IPS-18a (cell line): ENCODE results near the gene MIGA2.
"Not testable (repeated sequence)": the region's sequence is repeated elsewhere in the genome, so short reads cannot be mapped to it uniquely, and the experiment has no call there.

ENCODE experiments used
- H3K27ac ChIP-seq: one replicate; pipeline ENCODE4 v1.5.1; 2013; ENCODE audit warnings: low read length
- H3K27me3 ChIP-seq: one replicate; pipeline ENCODE4 v1.6.1; 2013; ENCODE audit warnings: mild to moderate bottlenecking, low read length; ENCODE audit not compliant: control insufficient read depth, insufficient read depth
- H3K36me3 ChIP-seq: one replicate; pipeline ENCODE4 v1.6.1; 2013; ENCODE audit warnings: low read depth, low read length; ENCODE audit not compliant: control insufficient read depth
- H3K4me1 ChIP-seq: one replicate; pipeline ENCODE4 v1.6.1; 2013; ENCODE audit warnings: low read depth, low read length; ENCODE audit not compliant: control insufficient read depth
- H3K4me3 ChIP-seq: one replicate; pipeline ENCODE4 v1.5.1; 2013; ENCODE audit warnings: low read length
- H3K9ac ChIP-seq: one replicate; pipeline ENCODE4 v1.6.1; 2013; ENCODE audit warnings: mild to moderate bottlenecking, low read length, moderate library complexity
- H3K9me3 ChIP-seq: one replicate; pipeline ENCODE4 v1.6.1; 2013; ENCODE audit warnings: low read depth, low read length; ENCODE audit not compliant: control insufficient read depth

The MIGA2 gene

DNA sequence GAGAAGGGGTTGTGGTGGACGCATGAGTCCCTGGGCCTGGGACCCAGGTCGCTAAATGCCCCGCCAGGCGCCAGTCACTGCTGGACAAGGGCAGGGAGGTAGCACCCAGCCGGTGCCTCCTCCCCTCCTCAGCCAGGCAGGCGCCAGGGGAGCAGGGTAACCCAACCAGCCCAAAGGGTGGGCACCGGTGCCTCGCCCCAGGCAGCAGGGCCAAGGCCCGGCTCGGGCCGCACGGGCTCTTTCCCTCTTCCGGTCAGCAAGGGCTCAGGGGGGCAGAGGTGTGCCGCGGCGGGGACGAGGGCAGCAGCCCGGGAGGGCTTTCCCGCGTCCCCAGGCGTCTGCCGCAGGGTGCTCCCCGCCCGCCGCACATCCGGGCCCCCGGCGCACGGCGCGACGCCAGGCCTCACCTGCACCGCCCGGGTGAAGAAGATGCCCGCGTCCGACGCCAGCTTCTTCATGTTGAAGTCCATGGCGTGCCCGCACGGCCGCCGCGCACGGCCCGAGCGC lies 8.7 kb upstream of the MIGA2 start:
- Histone ChIP-seq H3K27ac (no peak overlapping the region), H3K36me3 (no peaks in the 10 kb centered on the region), H3K27me3 (no peaks in the 10 kb centered on the region), H3K9ac (peak overlapping the region; percentile 42), H3K9me3 (no peaks in the 10 kb centered on the region), H3K4me1 (peaks cover 10% of the 10 kb centered on the region), H3K4me3 (peak overlapping the region; percentile 70)

- Histone ChIP-seq H3K27ac (no peak within 1 kb of the TSS), H3K36me3 (no peaks in the 10 kb centered on the region), H3K9ac (peak within 1 kb of the TSS; percentile 42)
These were observed 8.0 kb upstream of the MIGA2 start, which contains the start of gene SH3GLB2 for GRCh38 chr9:129028192-129028966. Gene SH3GLB2 (minus strand): TSS chr9:129028331. CDS start chr9:129028154, 177 bp downstream.

GRCh38 chr9:129030191-129030590 lies 6.2 kb upstream of the MIGA2 start:
- H3K36me3 ChIP-seq = no peaks in the 10 kb centered on the region
- H3K4me3 ChIP-seq = no peak overlapping the region
- no peak overlapping the region for H3K9ac ChIP-seq
- peaks cover 10% of the 10 kb centered on the region for H3K4me1 ChIP-seq
- H3K27ac ChIP-seq = no peak overlapping the region
- no peaks in the 10 kb centered on the region for H3K9me3 ChIP-seq
- no peaks in the 10 kb centered on the region for H3K27me3 ChIP-seq

More at GRCh38 chr9:129028192-129028966, 8.0 kb upstream of the MIGA2 start, which contains the start of gene SH3GLB2:
- Histone ChIP-seq H3K9me3 (no peaks in the 10 kb centered on the region), H3K27me3 (no peaks in the 10 kb centered on the region), H3K4me3 (peak within 1 kb of the TSS; percentile 70), H3K4me1 (peaks cover 10% of the 10 kb centered on the region)

GRCh38 chr9:129031514-129031913 lies 4.9 kb upstream of the MIGA2 start:
- Histone ChIP-seq H3K27me3 (no peaks in the 10 kb centered on the region), H3K27ac (no peak overlapping the region), H3K9ac (no peak overlapping the region), H3K4me3 (no peak overlapping the region), H3K9me3 (no peaks in the 10 kb centered on the region), H3K4me1 (peaks cover 10% of the 10 kb centered on the region), H3K36me3 (no peaks in the 10 kb centered on the region)

DNA sequence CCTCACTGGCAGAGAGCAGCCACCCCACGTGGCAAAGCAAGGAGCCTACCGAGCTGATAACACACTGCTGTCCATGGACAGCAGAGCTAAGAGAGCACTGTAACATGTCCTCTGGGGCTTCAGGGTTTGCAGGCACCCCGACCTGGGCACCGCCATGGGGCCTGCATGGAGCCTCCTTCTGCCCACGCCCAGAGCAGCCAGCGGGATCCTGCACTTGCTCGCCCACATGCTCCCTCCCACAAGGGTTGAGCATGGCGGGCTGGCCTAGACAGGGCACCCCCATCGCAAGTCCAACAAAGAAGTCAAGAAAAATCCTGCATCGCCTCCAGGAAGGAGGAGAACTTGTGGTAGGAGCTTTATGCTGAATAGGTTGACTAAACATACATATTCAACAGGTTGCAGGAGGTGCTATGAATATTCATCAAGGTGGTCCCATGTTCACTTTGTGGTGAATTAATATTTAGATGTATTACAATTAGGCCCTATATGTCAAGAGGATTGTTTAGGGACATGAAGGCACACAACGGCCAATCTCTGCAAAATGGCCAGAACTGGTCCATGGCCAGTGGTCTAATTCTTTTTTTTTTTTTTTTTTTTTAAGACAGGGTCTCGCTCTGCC lies 3.8 kb upstream of the MIGA2 start:
- Histone ChIP-seq H3K27me3 (no peaks in the 10 kb centered on the region), H3K4me3 (no peak overlapping the region), H3K36me3 (no peaks in the 10 kb centered on the region), H3K27ac (no peak overlapping the region), H3K9me3 (no peaks in the 10 kb centered on the region), H3K4me1 (peaks cover 4% of the 10 kb centered on the region), H3K9ac (no peak overlapping the region)

- Histone ChIP-seq H3K9me3 (no peaks in the 10 kb centered on the region), H3K27me3 (no peaks in the 10 kb centered on the region), H3K9ac (no peak overlapping the region), H3K27ac (no peak overlapping the region), H3K36me3 (no peaks in the 10 kb centered on the region), H3K4me3 (no peak overlapping the region), H3K4me1 (peaks cover 6% of the 10 kb centered on the region)
These were observed 3.2 kb upstream of the MIGA2 start for GRCh38 chr9:129033216-129033615.

- H3K27ac ChIP-seq = not testable (repeated sequence)
These were observed 588 bp upstream of the MIGA2 start for GRCh38 chr9:129035838-129036237.

DNA sequence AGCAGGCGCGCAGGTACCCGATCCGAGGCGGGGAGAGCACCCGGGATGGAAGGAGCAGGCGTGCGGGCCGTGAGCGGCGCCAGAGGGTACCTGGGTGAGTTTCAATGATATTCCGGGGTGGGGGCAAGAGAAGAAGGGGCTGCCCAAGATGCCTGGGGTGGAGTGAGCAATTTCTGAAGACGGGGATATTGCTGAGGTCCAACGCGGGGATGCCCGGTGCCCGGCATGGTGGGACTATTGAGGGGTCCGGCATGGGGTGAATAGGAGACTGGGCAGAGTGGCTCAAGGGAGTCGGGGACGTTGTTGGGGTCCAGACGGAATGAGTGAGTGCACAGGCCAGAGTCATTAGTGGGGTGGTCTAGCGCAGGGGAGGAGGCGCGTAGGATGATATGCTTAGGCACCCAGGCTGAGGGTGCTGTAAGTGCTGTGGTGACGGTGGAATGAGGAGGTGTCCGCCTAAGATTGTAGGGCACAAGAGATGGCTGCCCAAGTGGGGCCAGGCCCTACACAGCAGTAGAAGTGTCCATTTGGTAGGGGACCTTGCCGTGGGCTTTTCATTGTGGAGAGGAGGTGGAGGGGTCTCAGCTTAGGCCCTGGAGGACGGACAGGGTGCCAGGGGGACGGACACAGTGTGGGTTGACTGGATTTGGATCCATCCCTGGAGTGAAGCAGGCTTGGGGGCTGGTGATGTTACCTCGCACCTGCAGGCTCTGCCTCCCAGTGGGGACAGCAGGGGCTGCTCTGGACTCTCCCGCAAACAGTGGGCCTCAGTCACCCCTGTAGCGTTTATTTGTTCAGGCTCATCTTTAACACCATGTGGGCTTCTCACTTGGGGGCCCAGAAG lies 719 bp downstream of the MIGA2 start:
- no peak overlapping the region for H3K27ac ChIP-seq

More at GRCh38 chr9:129035838-129036237, 588 bp upstream of the MIGA2 start:
- not testable (repeated sequence) for H3K4me1 ChIP-seq, H3K9ac ChIP-seq, H3K27me3 ChIP-seq, H3K9me3 ChIP-seq, H3K36me3 ChIP-seq
- peak overlapping the region; percentile 87 for H3K4me3 ChIP-seq

DNA sequence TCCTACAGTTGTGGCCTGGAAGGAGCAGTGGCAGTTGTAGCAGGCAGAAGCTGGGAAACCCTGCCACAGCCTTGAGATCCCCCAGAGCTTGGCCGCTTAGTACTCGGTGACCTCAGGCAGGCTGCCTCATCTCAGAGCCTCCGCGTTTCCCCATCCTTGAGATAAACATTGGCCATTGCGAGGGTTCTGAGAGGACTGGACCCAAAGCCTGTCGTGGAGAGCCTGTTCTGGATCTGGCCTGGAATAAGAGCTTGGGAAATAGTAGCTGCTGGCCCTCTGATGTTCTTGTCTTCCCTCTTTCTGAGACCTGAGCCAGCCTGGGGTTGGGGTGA lies 1.3 kb downstream of the MIGA2 start:
- Histone ChIP-seq H3K9me3 (no peaks in the 10 kb centered on the region), H3K27ac (no peak overlapping the region), H3K27me3 (no peaks in the 10 kb centered on the region), H3K36me3 (peaks cover 14% of the 10 kb centered on the region), H3K4me1 (peaks cover 6% of the 10 kb centered on the region), H3K9ac (no peak overlapping the region), H3K4me3 (peak overlapping the region; percentile 87)

More for the DNA sequence above, 719 bp downstream of the MIGA2 start:
- Histone ChIP-seq H3K9ac (peak overlapping the region; percentile 58), H3K27me3 (no peaks in the 10 kb centered on the region), H3K4me1 (peaks cover 6% of the 10 kb centered on the region), H3K4me3 (peak overlapping the region; percentile 87), H3K9me3 (no peaks in the 10 kb centered on the region), H3K36me3 (peaks cover 8% of the 10 kb centered on the region)

DNA sequence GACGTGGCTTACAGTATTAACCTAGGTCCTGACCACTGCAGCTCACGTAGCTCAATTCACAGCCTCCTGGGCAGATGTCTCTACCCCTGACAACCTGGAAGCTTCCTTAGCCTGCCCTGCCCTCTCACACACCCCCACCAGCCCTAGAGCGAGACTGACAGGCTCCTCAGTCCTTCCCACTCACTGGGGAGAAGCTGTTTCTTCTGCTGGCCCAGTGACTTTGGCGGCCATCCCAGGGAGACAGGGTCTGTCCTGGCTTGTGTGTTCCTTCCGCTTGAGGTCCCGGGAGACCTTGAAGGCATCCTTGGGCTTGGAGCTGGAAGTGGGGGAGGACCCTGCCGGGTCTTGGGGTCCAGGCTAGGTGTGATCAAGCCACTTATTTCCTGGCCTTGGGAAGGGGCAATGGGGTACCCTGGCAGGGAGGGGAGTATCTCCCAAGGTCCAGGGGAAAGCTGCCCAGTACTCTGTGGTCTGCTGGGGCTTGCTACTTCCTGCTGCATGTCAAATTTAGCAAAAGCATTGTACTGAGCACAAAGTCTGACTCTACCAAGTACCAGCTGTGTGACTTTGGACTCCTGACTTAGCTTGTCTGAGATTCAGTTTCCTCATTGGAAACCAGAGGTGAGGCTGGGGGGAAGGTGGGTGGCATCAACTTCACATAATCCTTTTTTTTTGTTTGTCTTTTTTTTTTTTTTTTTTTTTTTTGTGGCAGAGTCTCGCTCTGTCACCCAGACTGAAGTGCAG lies 1.9 kb downstream of the MIGA2 start:
- Histone ChIP-seq H3K4me3 (no peak overlapping the region), H3K27ac (no peak overlapping the region)

More for the DNA sequence above, 1.9 kb downstream of the MIGA2 start:
- H3K4me1 ChIP-seq = peaks cover 6% of the 10 kb centered on the region
- H3K9me3 ChIP-seq = no peaks in the 10 kb centered on the region
- H3K36me3 ChIP-seq = peaks cover 14% of the 10 kb centered on the region
- H3K9ac ChIP-seq = no peak overlapping the region
- H3K27me3 ChIP-seq = no peaks in the 10 kb centered on the region
